IMR-90 (cell line): ENCODE results near the gene PRR5L.
"Not testable (repeated sequence)": the region's sequence is repeated elsewhere in the genome, so short reads cannot be mapped to it uniquely, and the experiment has no call there.

Experiments
- BHLHE40 ChIP-seq: fragments of 150-350 bp; IDR thresholded peaks from 2 replicates; pipeline ENCODE4 v1.6.1; 2016; ENCODE audit warnings: mild to moderate bottlenecking, low read depth, low read length
- CHD1 ChIP-seq: IDR thresholded peaks from 2 replicates; pipeline ENCODE4 v1.6.1; 2012; ENCODE audit warnings: low read depth, low read length, improper control_type of control experiment
- CTCF ChIP-seq: conservative IDR thresholded peaks from 2 replicates; pipeline ENCODE4 v1.5.1; 2012; ENCODE audit warnings: mild to moderate bottlenecking, low read depth, low read length, improper control_type of control experiment
- POLR2A ChIP-seq: IDR thresholded peaks from 2 replicates; pipeline ENCODE4 v1.6.1; 2012; ENCODE audit warnings: mild to moderate bottlenecking, low read depth, low read length
- RAD21 ChIP-seq: IDR thresholded peaks from 2 replicates; pipeline ENCODE4 v1.6.1; 2012; ENCODE audit warnings: low read length, improper control_type of control experiment
- RCOR1 ChIP-seq: IDR thresholded peaks from 2 replicates; pipeline ENCODE4 v1.6.1; 2012; ENCODE audit warnings: mild to moderate bottlenecking, low read length, improper control_type of control experiment; ENCODE audit not compliant: insufficient replicate concordance
- RFX5 ChIP-seq: IDR thresholded peaks from 2 replicates; pipeline ENCODE4 v1.8.0; 2012; ENCODE audit warnings: low read depth, mild to moderate bottlenecking, low read length, moderate library complexity
- SMC3 ChIP-seq: fragments of 150-350 bp; IDR thresholded peaks from 2 replicates; pipeline ENCODE4 v1.6.1; 2016; ENCODE audit warnings: low read depth, mild to moderate bottlenecking, antibody characterized with exemption, low read length, moderate library complexity

GRCh38 chr11:36325403-36325802, 29.3 kb downstream of the PRR5L start:
- TF ChIP-seq CTCF, BHLHE40, RFX5, RCOR1, POLR2A, SMC3, CHD1, RAD21: not testable (repeated sequence)
